Gastroesophageal sphincter (tissue), 4 donors: ENCODE data around the gene MREG. TPM values are rescaled to one million over a fixed set of nuclear protein-coding genes. Genes with fewer than 3 reads are reported as not detected.
"Not testable (repeated sequence)": the region's sequence is repeated elsewhere in the genome, so short reads cannot be mapped to it uniquely, and the experiment has no call there.

Experiments used
- ATAC-seq: fragments of 150-250 bp; one replicate; pipeline ENCODE4 v1.9.1; 2016; ENCODE audit warnings: mild to moderate bottlenecking, moderate library complexity
- H3K27ac ChIP-seq, 4 donors: fragments of 200-600 bp; sonication (generic) in 3 of 4; 1 replicate in 3 of 4; 2 replicates in 1 of 4; pipeline ENCODE4 v1.5.1; 2016 to 2019
- H3K27me3 ChIP-seq: fragments of 200-600 bp; sonication (generic); one replicate; pipeline ENCODE4 v1.5.1; 2019
- H3K36me3 ChIP-seq, 2 donors: fragments of 200-600 bp; sonication (generic); one replicate each; pipeline ENCODE4 v1.5.1; 2019; ENCODE audit warnings: control low read depth in 1 of 2
- H3K4me1 ChIP-seq, 3 donors: fragments of 200-600 bp; sonication (generic); 1 replicate in 2 of 3; 2 replicates in 1 of 3; pipeline ENCODE4 v1.5.1; 2016 to 2019; ENCODE audit warnings: control low read depth in 2 of 3
- H3K4me3 ChIP-seq, 2 donors: fragments of 200-600 bp; sonication (generic); one replicate each; pipeline ENCODE4 v1.5.1; 2019; ENCODE audit warnings: mild to moderate bottlenecking in 1 of 2, moderate library complexity in 1 of 2
- H3K9me3 ChIP-seq, 3 donors: fragments of 200-600 bp; sonication (generic); one replicate each; pipeline ENCODE4 v1.5.1; 2017 to 2019; ENCODE audit warnings: control low read depth in 2 of 3
- CTCF ChIP-seq, 4 experiments: fragments of 200-600 bp in 2 of 4; fragments of 450-650 bp in 2 of 4; sonication (generic) in 1 of 4; IDR thresholded peaks; one replicate each; pipeline ENCODE4 v1.5.1; 2017 to 2019; ENCODE audit warnings: antibody characterized with exemption in 4 of 4, mild to moderate bottlenecking in 2 of 4, moderate library complexity in 2 of 4
- EP300 ChIP-seq: sonication (generic); formaldehyde crosslinking; IDR thresholded peaks from one replicate; pipeline ENCODE4 v1.6.1; 2017; ENCODE audit warnings: antibody characterized with exemption, mild to moderate bottlenecking
- POLR2A ChIP-seq, 2 donors: fragments of 450-650 bp; IDR thresholded peaks; one replicate each; pipeline ENCODE4 v1.6.1; 2017; ENCODE audit warnings: antibody characterized with exemption in 2 of 2, mild to moderate bottlenecking in 2 of 2, moderate library complexity in 1 of 2
- POLR2AphosphoS5 ChIP-seq: sonication (generic); formaldehyde crosslinking; IDR thresholded peaks from one replicate; pipeline ENCODE4 v1.6.1; 2017; ENCODE audit warnings: antibody characterized with exemption
- WGBS, 2 donors: methylation state at CpG; one replicate each; pipeline ENCODE4 v1.1.5; 2018; ENCODE audit warnings: low coverage in 1 of 2; 5-methylcytosine and 5-hydroxymethylcytosine counted together
- total RNA-seq, 4 donors: library from RNA; depleted of rRNA; stranded (reverse); fragments of >200 nt; gene quantifications; one replicate each; pipeline ENCODE4 v1.1.0, GENCODE V29; 2016

The MREG gene
- total RNA-seq, 4 donors from 2014 or later, result 0.40 to 3.3 (median 0.54) TPM

GRCh38 chr2:215973954-215974699 is 39.2 kb downstream of the MREG start:
- H3K4me1 ChIP-seq, result no peaks in the 10 kb centered on the region
- H3K27ac ChIP-seq, result no peak overlapping the region
- H3K4me3 ChIP-seq, result no peak overlapping the region
- no peak for TF ChIP-seq CTCF (IDR thresholded peaks at IDR 0.05)
- no peak for TF ChIP-seq EP300
- no peak for TF ChIP-seq POLR2A (IDR thresholded peaks at IDR 0.05)
- TF ChIP-seq POLR2AphosphoS5, result no peak
- ATAC-seq, result peak; percentile 43
- WGBS, 2 donors, result 36 to 78% methylated on average over 2 to 4 of the region's 6 CpGs
- no peaks in the 10 kb centered on the region for H3K36me3 ChIP-seq
- H3K27me3 ChIP-seq, result no peaks in the 10 kb centered on the region
- no peaks in the 10 kb centered on the region for H3K9me3 ChIP-seq

- H3K27ac ChIP-seq, result no peak overlapping the region
- TF ChIP-seq POLR2A (IDR thresholded peaks at IDR 0.05), result no peak
- no peak for TF ChIP-seq EP300
- no peak for TF ChIP-seq POLR2AphosphoS5
- TF ChIP-seq CTCF (IDR thresholded peaks at IDR 0.05), result no peak
- no peaks in the 10 kb centered on the region for H3K36me3 ChIP-seq
- H3K9me3 ChIP-seq, result no peaks in the 10 kb centered on the region
- H3K4me3 ChIP-seq, result no peak overlapping the region
- no peak for ATAC-seq
- no peaks in the 10 kb centered on the region for H3K4me1 ChIP-seq
- WGBS, 2 donors, result 60 to 66% methylated on average over 6 to 7 of the region's 7 CpGs
- H3K27me3 ChIP-seq, result no peaks in the 10 kb centered on the region
Observed at GRCh38 chr2:215973145-215973792, 40.1 kb downstream of the MREG start.

- TF ChIP-seq EP300, result no peak
- no peak for TF ChIP-seq CTCF (IDR thresholded peaks at IDR 0.05)
- no peak for TF ChIP-seq POLR2A (IDR thresholded peaks at IDR 0.05)
- no peak for TF ChIP-seq POLR2AphosphoS5
- no peak for ATAC-seq
- no peaks in the 10 kb centered on the region for H3K4me1 ChIP-seq
- no peak overlapping the region for H3K4me3 ChIP-seq
- H3K9me3 ChIP-seq, result no peaks in the 10 kb centered on the region
- no peaks in the 10 kb centered on the region for H3K36me3 ChIP-seq
- no peaks in the 10 kb centered on the region for H3K27me3 ChIP-seq
- H3K27ac ChIP-seq, result no peak overlapping the region
- WGBS, 2 donors, result 93 to 95% methylated on average over 3 to 4 of the region's 5 CpGs
Observed at GRCh38 chr2:215971671-215972070, 41.7 kb downstream of the MREG start.

GRCh38 chr2:215970894-215971293 is 42.5 kb downstream of the MREG start:
- H3K36me3 ChIP-seq, H3K27me3 ChIP-seq, H3K9me3 ChIP-seq, H3K4me3 ChIP-seq, ATAC-seq, H3K27ac ChIP-seq, H3K4me1 ChIP-seq: not testable (repeated sequence)
- 95 to 98% methylated on average over 3 to 4 of the region's 4 CpGs for WGBS, 2 donors

- TF ChIP-seq POLR2A (IDR thresholded peaks at IDR 0.05) (no peak), POLR2AphosphoS5 (no peak), CTCF (IDR thresholded peaks at IDR 0.05) (no peak), EP300 (no peak)
- 91 to 100% methylated on average over 2 to 5 of the region's 5 CpGs for WGBS, 2 donors
Observed at GRCh38 chr2:215970425-215970824, 42.9 kb downstream of the MREG start.

More at GRCh38 chr2:215970425-215970824, 42.9 kb downstream of the MREG start:
- no peak for ATAC-seq
- no peaks in the 10 kb centered on the region for H3K27me3 ChIP-seq
- no peaks in the 10 kb centered on the region for H3K4me1 ChIP-seq
- H3K27ac ChIP-seq, result no peak overlapping the region
- no peaks in the 10 kb centered on the region for H3K36me3 ChIP-seq
- H3K9me3 ChIP-seq, result no peaks in the 10 kb centered on the region
- no peak overlapping the region for H3K4me3 ChIP-seq
